GM19328 (cell line): ENCODE results near the gene VWA8.
"Not testable (repeated sequence)": the region's sequence is repeated elsewhere in the genome, so short reads cannot be mapped to it uniquely, and the experiment has no call there.

Source experiments
- ATAC-seq: cut with Tn5 transposase; IDR thresholded peaks from one replicate; pipeline ENCODE4 v1.9.1; 2021; ENCODE audit warnings: mild to moderate bottlenecking, moderate library complexity; ENCODE audit not compliant: unreplicated experiment

The VWA8 gene

GRCh38 chr13:41652735-41653361 is 308.1 kb downstream of the VWA8 start:
- no peak for ATAC-seq

- no peak for ATAC-seq
These were observed 309.4 kb downstream of the VWA8 start for GRCh38 chr13:41651413-41652058.

GRCh38 chr13:41650706-41651105 is 310.2 kb downstream of the VWA8 start:
- ATAC-seq, result no peak

GRCh38 chr13:41649659-41650058 is 311.2 kb downstream of the VWA8 start:
- no peak for ATAC-seq

- no peak for ATAC-seq
These were observed 312.5 kb downstream of the VWA8 start for GRCh38 chr13:41648314-41648935.

GRCh38 chr13:41647699-41648313 is 313.1 kb downstream of the VWA8 start:
- ATAC-seq, result not testable (repeated sequence)

GRCh38 chr13:41645331-41645730 is 315.6 kb downstream of the VWA8 start:
- ATAC-seq, result no peak

- ATAC-seq, result no peak
These were observed 316.2 kb downstream of the VWA8 start for GRCh38 chr13:41644742-41645141.

- no peak for ATAC-seq
These were observed 317.4 kb downstream of the VWA8 start for GRCh38 chr13:41643507-41643906.

GRCh38 chr13:41641961-41642360 is 318.9 kb downstream of the VWA8 start:
- ATAC-seq, result no peak

- ATAC-seq, result no peak
These were observed 319.5 kb downstream of the VWA8 start for GRCh38 chr13:41641429-41641828.

- ATAC-seq, result no peak
These were observed 320.7 kb downstream of the VWA8 start for GRCh38 chr13:41639955-41640780.

- no peak for ATAC-seq
These were observed 321.5 kb downstream of the VWA8 start for GRCh38 chr13:41639237-41639904.

- ATAC-seq, result no peak
These were observed 323.3 kb downstream of the VWA8 start for GRCh38 chr13:41637586-41637985.

GRCh38 chr13:41637032-41637431 is 323.9 kb downstream of the VWA8 start:
- not testable (repeated sequence) for ATAC-seq

- ATAC-seq, result not testable (repeated sequence)
These were observed 324.3 kb downstream of the VWA8 start for GRCh38 chr13:41636590-41636989.

- ATAC-seq, result no peak
These were observed 326.5 kb downstream of the VWA8 start for GRCh38 chr13:41634407-41634806.

- no peak for ATAC-seq
These were observed 327.1 kb downstream of the VWA8 start for GRCh38 chr13:41633776-41634175.

- ATAC-seq, result no peak
These were observed 329.5 kb downstream of the VWA8 start for GRCh38 chr13:41631296-41631965.

- ATAC-seq, result no peak
These were observed 333.5 kb downstream of the VWA8 start for GRCh38 chr13:41627425-41627824.
